ENCODE results near the gene PTGES.
A peak's percentile ranks its signal among the peaks of the same experiment; 100 is the strongest.

The PTGES gene

GRCh38 chr9:129746092-129746777 is 6.6 kb downstream of the PTGES start:
- DNase-seq (ENCODE audit: low read depth in 2 of 2), result no peak

DNA sequence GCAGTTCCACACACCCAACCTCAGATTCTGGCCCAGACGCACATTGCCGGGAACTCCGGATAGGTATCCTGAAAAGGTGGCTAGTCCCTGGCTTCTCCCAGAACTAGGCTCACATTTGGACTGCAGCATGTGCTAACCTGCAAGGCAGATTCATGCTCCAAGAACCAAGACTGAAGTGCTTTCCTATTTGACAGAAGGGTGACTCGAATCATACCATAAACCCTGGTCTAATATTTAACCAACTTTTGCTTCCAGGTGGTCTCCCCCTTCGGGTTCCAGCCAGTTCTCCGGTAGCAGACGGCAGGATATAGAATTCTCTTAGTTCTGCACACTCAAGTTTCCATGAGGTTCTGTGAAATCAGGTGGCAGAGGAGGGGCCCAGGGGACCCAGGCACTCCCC is 7.6 kb downstream of the PTGES start:
- DNase-seq (ENCODE audit: low read depth in 2 of 2), result no peak

DNA sequence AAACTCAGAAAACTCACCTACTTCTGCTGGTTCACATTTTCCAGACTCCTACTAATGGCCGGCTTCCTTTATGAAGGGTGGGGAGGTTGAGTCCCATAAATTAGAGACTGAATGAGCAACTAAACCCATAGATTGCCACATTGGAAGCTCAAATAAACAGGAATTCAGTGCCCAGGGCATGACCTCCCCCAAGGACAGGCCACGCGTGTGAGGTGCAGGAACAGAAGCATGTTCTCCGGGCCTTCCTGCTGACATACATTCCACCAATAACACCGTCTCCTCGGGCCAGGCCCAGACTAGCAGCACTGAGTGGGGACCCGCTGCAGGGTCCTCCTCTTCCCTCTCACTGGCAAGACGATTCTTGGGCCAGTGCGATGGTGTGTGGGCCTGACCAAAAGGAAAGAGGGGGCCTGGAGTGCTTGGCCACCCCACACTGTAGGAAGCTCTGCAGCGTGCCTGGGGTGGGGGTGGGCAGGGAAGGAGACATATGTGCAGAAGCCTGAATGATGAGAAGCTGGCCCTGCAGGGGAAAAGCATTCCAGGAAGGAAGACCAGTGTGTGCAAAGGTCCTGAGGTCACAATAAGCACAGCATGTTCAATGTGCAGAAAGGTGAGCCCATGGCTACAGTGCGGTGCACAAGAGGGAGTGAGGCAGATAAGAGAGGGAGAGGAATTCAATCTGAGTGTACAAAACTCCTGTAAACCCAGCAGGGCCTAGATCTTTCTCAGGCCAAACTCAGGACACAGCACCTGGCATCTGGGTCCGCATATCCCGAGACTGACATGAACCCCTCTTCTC is 12.0 kb downstream of the PTGES start:
- DNase-seq (ENCODE audit: low read depth in 2 of 2), result no peak

DNA sequence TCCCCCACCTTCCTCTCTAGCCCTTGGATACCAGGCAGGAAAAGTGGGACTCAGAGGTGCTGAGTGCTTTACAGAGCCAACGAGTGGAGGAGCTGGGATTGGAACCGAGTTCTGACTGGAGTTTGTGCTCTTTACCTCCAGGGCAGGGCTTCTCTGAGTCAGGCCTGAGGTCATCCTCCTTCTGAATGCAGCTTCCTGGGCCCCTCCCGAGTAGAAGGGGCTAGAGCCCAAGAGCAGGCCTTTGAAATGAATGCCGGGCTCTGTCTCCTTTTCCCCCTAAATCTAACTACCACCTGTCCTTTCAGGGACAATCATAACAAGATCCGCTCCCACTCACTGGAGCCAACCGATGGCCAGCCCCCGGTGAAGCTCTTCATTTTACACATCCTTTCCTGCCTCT is 12.7 kb downstream of the PTGES start:
- no peak for DNase-seq (ENCODE audit: low read depth in 2 of 2)

DNA sequence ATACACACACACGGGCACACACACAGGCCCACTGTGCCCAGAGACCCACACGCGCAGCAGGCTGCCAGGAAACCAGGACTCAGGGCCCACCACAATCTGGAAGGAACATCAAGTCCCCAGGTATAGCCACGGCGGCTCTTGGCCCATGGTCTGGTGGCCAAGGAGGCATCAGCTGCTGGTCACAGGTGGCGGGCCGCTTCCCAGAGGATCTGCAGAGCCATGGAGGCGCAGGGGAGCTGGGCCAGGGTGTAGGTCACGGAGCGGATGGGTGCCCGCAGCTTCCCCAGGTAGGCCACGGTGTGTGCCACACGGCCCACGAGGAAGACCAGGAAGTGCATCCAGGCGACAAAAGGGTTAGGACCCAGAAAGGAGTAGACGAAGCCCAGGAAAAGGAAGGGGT is 13.4 kb downstream of the PTGES start:
- DNase-seq (ENCODE audit: low read depth in 2 of 2), result no peak

DNA sequence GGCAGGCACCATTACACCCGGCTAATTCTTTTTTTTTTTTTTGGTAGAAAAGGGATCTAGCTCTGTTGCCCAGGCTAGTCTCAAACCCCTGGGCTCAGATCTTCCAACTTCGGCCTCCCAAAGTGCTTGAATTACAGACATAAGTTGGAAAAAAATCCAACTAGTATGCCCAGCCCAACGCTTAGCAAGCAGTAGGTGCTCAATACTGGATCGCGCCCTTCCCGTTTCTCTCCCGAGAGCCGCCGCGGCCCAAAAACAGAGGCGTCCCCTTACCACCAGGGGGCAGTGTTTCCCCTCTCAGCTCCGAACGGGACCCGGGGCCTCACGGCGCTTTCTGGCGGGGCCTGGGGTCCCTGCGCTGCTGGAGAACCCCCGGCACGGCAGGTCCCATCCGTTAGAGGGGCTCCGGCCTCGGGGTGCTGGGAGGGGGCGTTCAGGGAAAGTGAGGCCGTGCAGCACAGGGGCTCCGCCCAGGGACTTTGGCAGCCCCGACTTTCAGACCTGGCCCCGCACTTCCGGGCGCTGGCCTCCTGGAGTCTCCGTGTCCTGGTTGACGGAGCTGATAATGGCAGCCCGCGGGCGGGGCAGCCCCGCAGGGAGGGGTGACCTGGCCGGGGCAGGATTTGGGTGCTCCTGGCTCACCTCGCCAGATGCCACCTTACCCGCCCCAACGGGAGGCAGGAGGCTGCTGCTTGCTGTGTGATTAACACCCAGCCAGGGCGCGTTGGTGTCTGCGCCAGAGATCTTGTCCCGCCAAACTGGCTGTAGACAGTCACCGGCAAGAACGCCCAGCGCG is 15.2 kb downstream of the PTGES start:
- peak; percentile 65 to 72 for DNase-seq (ENCODE audit: low read depth in 2 of 2)

GRCh38 chr9:129736334-129736733 is 16.5 kb downstream of the PTGES start:
- no peak for DNase-seq (ENCODE audit: low read depth in 2 of 2)

DNA sequence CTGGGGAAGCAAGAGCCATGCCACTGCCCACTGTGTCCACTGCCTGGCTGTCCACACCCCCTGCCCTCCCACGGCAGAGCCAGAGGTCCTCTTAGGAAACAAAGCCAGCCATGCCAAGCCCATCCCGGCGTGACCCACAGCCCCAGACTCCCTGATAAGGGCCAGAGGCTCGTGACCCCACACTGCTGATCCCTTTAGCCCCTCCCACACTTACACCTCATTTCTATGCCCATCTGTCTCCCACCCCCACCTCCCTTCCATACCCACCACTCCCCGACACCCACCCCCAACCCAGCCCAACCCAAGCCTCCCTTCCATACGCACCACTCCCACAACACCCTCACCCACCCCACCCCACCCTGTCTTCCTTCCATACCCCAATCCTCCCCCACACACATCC is 17.3 kb downstream of the PTGES start:
- no peak for DNase-seq (ENCODE audit: low read depth in 2 of 2)

- no peak for DNase-seq (ENCODE audit: low read depth in 2 of 2)
Observed at GRCh38 chr9:129733632-129733953, 19.2 kb downstream of the PTGES start.

- no peak for DNase-seq (ENCODE audit: low read depth in 2 of 2)
Observed at GRCh38 chr9:129732946-129733631, 19.8 kb downstream of the PTGES start.

- DNase-seq (ENCODE audit: low read depth in 2 of 2), result no peak
Observed at GRCh38 chr9:129732100-129732499, 20.7 kb downstream of the PTGES start.

GRCh38 chr9:129731477-129732085 is 21.3 kb downstream of the PTGES start:
- no peak for DNase-seq (ENCODE audit: low read depth in 2 of 2)

GRCh38 chr9:129728744-129729143 is 24.1 kb downstream of the PTGES start:
- no peak for DNase-seq (ENCODE audit: low read depth in 2 of 2)

GRCh38 chr9:129726322-129727160 is 26.3 kb downstream of the PTGES start:
- peak; percentile 8 to 13 for DNase-seq (ENCODE audit: low read depth in 2 of 2)

DNA sequence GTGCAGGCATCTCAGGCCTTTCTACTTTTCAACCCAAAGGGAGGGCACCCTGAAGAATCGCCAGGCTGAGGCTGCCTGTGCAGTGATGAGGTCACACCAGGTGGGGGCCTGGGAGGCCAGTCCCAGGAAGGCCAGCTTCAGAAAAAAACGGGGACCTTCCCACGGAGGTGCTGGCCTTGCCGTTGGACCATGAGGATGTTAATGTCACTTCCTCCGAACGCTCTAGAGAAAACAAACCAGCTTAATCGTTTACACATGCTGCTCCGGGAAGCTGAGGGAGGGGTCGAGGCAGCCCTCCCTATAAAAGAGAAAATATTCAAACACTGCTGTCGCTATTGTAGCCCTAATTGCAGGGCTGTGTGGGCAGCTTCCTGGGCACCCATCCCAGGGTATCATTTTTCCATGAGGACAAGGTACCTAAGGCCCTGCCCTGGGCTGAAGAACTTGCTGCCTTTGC is 27.0 kb downstream of the PTGES start:
- no peak for DNase-seq (ENCODE audit: low read depth in 2 of 2)

- DNase-seq (ENCODE audit: low read depth in 2 of 2), result no peak
Observed at GRCh38 chr9:129724456-129725190, 28.2 kb downstream of the PTGES start.

DNA sequence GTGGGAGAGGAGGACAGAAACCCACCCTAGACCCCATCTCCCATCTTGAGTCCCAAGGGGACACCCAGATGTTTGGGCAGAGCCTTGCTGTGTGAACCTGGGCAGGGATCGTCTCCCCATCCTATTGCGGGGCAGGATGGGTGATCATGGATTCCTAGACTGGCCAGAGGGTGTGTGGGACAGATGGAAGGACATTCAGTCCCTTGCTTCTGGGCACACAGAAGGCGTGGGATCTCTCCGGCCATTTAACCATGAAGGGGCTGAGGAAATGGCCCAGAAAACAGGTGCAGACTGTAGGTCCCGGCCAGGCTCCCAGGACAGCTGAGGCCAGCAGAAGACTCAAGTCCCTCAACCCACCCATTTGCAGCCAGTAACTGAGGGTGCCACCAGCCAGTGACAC is 29.9 kb downstream of the PTGES start:
- no peak for DNase-seq (ENCODE audit: low read depth in 2 of 2)

GRCh38 chr9:129720865-129721545 is 31.8 kb downstream of the PTGES start:
- no peak for DNase-seq (ENCODE audit: low read depth in 2 of 2)

DNA sequence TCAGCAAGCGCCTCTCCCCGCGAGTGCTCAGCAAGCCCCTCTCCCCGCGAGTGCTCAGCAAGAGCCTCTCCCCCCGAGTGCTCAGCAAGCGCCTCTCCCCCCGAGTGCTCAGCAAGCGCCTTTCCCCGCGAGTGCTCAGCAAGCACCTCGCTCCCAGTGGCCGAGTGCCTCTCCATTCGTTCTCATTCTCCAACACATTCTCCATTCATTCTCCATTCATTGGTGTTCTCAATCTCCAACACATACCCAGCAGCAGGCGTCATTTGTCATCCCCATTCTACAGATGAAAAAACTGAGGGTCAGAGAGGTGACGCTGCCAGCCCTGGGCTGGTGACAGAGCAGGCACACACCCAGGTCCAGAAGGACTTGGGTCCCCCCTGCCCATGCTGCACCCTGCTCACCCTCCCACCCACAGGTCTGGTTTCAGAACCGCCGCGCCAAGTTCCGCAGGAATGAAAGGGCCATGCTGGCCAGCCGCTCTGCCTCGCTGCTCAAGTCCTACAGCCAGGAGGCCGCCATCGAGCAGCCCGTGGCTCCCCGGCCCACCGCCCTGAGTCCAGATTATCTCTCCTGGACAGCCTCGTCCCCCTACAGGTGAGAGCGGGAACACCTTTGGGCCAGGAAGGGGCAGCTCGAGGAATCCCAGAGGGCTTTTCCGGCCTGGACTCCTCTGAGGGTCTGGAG is 32.5 kb downstream of the PTGES start:
- no peak for DNase-seq (ENCODE audit: low read depth in 2 of 2)
